HG03175 (cell line): ENCODE measurements around the gene TNFRSF8.

Experiments used
- ATAC-seq: cut with Tn5 transposase; IDR thresholded peaks from one replicate; pipeline ENCODE4 v1.9.1; 2021; ENCODE audit warnings: mild to moderate bottlenecking, moderate library complexity; ENCODE audit not compliant: unreplicated experiment

TNFRSF8 gene

GRCh38 chr1:12153181-12153785 lies 90.2 kb downstream of the TNFRSF8 start:
- peak; percentile 39 for ATAC-seq

GRCh38 chr1:12155328-12155727 lies 92.2 kb downstream of the TNFRSF8 start:
- no peak for ATAC-seq

GRCh38 chr1:12157366-12158231 lies 94.5 kb downstream of the TNFRSF8 start:
- no peak for ATAC-seq

GRCh38 chr1:12158357-12159092 lies 95.4 kb downstream of the TNFRSF8 start:
- no peak for ATAC-seq

GRCh38 chr1:12159816-12160215 lies 96.7 kb downstream of the TNFRSF8 start:
- ATAC-seq: no peak

- no peak for ATAC-seq
Measured at GRCh38 chr1:12161324-12161661, 98.2 kb downstream of the TNFRSF8 start.

- peak; percentile 82 for ATAC-seq
Measured at GRCh38 chr1:12161662-12162458, 98.8 kb downstream of the TNFRSF8 start.

GRCh38 chr1:12162459-12163137 lies 99.5 kb downstream of the TNFRSF8 start:
- ATAC-seq: no peak

GRCh38 chr1:12163210-12163609 lies 100.1 kb downstream of the TNFRSF8 start:
- ATAC-seq: no peak

- no peak for ATAC-seq
Measured at GRCh38 chr1:12164210-12164609, 101.1 kb downstream of the TNFRSF8 start.

GRCh38 chr1:12165342-12165741 lies 102.2 kb downstream of the TNFRSF8 start:
- no peak for ATAC-seq

GRCh38 chr1:12166834-12167492 lies 103.9 kb downstream of the TNFRSF8 start, which contains the start of gene TNFRSF1B:
TSS of gene TNFRSF1B (plus strand) at chr1:12166991. CDS start at chr1:12167092, 101 bp downstream.
- ATAC-seq: peak; percentile 49

- ATAC-seq: no peak
Measured at GRCh38 chr1:12167493-12168429, 104.7 kb downstream of the TNFRSF8 start.

GRCh38 chr1:12168451-12169160 lies 105.5 kb downstream of the TNFRSF8 start:
- ATAC-seq: no peak

- ATAC-seq: no peak
Measured at GRCh38 chr1:12169442-12170135, 106.5 kb downstream of the TNFRSF8 start.

- ATAC-seq: no peak
Measured at GRCh38 chr1:12170263-12170671, 107.2 kb downstream of the TNFRSF8 start.
